ENCODE results near the gene TCF25.

TCF25 gene

DNA sequence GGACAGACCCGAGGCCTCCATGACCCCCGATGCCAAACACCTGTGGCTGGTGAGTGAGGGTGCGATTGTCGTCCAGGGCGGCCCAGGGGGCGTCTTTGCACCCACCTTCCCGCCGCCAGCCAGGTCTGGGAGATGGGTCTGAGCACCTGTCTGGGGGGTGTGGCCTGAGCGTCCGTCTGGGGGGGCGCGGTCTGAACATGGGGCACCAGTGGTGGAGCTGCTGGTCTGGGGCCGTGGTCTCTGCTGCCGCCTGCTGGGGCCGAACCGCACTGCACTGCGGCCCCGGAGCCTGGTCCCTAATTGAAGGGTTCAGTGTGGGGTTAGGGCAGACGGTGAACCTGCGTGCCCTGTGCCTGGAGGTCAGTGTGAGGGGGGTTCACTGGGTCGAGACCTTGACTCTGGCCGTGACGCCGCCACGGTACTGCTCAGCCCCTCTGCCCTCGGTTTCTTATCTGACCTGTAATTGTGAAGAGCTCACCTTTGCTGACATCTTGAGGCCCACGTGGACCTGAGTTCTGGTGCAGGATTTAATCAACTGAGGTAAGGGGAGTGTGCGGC lies 12.6 kb upstream of the TCF25 start:
- TF ChIP-seq, protein P1, sequence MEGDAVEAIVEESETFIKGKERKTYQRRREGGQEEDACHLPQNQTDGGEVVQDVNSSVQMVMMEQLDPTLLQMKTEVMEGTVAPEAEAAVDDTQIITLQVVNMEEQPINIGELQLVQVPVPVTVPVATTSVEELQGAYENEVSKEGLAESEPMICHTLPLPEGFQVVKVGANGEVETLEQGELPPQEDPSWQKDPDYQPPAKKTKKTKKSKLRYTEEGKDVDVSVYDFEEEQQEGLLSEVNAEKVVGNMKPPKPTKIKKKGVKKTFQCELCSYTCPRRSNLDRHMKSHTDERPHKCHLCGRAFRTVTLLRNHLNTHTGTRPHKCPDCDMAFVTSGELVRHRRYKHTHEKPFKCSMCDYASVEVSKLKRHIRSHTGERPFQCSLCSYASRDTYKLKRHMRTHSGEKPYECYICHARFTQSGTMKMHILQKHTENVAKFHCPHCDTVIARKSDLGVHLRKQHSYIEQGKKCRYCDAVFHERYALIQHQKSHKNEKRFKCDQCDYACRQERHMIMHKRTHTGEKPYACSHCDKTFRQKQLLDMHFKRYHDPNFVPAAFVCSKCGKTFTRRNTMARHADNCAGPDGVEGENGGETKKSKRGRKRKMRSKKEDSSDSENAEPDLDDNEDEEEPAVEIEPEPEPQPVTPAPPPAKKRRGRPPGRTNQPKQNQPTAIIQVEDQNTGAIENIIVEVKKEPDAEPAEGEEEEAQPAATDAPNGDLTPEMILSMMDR (IDR thresholded peaks at IDR 0.05; ENCODE audit: insufficient read depth, low read depth, low read length, missing control alignments): peak; percentile 100
- no peak overlapping the region for H3K4me3 ChIP-seq (ENCODE audit: low read depth, low read length)
- peak; percentile 82 for DNase-seq (ENCODE audit: low read depth)

DNA sequence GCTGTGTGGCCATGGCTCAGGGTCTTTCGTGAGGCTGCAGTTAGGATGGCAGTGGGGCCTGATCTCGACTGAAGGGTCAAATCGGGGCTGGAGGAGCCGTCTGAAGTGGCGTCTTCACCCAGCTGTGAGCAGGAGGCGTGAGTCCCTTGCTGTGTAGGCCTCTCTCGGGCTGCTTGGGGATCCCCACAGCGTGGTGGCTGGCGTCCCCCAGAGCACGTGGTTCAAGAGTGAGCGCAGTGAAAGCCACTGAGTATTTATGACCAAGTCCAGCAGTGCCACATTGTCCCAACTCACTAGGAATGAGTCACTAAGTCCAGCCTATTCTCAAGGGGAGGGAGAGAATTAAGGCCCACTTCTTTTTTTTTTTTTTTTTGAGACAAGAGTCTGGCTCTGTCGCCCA lies 11.7 kb upstream of the TCF25 start:
- TF ChIP-seq, protein P1 (IDR thresholded peaks at IDR 0.05; ENCODE audit: insufficient read depth, low read depth, low read length, missing control alignments): no peak
- peak; percentile 69 for DNase-seq (ENCODE audit: low read depth)
- H3K4me3 ChIP-seq (ENCODE audit: low read depth, low read length): no peak overlapping the region

DNA sequence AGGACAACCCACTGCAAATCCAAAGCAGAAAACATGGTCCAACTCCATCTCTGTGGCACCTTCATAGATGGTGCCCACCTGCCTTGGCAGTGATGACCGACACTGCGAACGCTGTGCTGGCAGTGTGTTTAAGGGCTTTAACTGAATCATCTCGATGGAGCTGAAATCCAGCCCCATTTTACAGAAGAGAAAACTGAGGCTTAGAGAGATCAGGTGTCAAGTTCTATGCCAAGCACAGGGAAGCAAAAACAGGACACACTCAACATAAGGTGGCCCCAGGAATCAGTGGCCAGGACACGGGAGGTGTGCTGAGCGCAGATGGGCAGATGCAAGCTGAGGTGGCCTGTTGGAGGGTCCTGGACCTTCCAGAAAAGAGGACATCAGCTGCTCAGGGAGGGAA lies 10.7 kb upstream of the TCF25 start:
- no peak for DNase-seq (ENCODE audit: low read depth)
- H3K4me3 ChIP-seq (ENCODE audit: low read depth, low read length): no peak overlapping the region
- TF ChIP-seq, protein P1 (IDR thresholded peaks at IDR 0.05; ENCODE audit: insufficient read depth, low read depth, low read length, missing control alignments): no peak

DNA sequence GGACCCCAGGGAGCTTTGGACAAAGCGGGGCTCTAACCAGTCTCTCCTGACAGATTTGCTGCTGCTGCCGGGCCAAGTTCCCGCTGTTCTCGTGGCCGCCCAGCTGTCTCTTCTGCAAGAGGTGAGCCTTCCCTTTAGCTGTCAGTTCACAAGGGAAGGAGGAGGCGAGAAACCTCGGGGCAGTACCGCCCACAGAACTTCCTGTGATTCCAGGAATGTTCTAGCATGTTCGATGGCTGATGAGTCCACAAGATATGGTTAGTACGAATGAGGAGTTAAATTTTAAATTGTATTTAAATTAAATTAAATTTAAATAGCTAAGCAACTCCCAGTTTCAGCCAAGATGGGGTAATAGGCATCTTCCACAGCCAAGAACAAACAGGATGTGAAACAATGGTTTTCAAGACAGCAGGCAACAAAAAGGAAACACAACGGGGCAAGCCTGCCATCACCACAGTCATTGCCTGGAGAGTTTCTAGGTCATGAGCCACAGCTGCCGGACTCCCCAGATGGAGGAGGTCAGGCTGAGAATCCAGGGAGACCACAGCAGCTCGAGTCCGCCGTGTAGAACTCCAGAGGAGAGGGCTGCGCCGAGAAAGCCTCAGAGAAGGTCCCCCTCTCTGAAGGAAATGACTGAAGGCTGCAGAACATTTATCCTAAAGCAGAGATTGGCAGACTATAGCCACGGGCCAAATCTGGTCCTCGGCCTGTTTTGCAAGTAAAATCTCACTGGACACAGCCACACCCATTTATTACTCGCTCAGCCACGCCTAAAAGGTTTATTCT lies 9.5 kb upstream of the TCF25 start:
- DNase-seq (ENCODE audit: low read depth): peak; percentile 86
- peak overlapping the region; percentile 25 for H3K4me3 ChIP-seq (ENCODE audit: low read depth, low read length)
- TF ChIP-seq, protein P1 (IDR thresholded peaks at IDR 0.05; ENCODE audit: insufficient read depth, low read depth, low read length, missing control alignments): no peak

DNA sequence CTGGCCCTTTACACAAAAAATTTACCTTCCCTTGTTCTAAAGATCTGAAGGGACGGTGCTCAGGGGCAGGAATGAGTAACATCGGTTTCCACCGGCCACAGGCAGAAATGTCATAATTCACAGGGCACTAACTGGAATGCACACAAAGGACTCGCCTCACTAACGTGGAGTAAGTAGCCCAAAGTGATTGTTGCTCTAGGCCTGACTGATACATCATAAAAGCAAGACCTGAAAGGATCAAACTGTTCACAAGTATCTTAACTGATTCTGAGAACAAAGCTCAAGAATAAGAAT lies 8.9 kb upstream of the TCF25 start:
- TF ChIP-seq, protein P1 (IDR thresholded peaks at IDR 0.05; ENCODE audit: insufficient read depth, low read depth, low read length, missing control alignments): no peak
- peak overlapping the region; percentile 25 for H3K4me3 ChIP-seq (ENCODE audit: low read depth, low read length)

DNA sequence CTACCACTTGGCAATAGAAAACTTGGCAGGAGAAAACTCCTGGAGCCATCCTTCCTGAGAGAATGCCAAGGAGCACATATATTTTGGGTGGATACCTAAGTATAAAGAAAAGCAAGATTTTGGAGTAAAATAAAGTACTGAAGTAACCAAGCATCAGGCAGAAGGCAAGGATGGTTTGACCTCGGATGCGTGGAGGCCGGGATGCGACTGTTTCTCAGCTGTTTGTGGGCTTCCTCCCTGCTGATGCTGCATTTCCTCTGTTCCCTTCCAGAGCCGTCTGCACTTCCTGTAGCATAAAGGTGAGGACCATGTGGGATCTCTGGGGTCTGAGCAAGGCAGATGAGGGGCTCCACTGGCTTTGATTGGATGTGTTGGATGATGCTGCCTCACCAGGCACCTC lies 5.5 kb upstream of the TCF25 start:
- no peak for DNase-seq (ENCODE audit: low read depth)
- TF ChIP-seq, protein P1 (IDR thresholded peaks at IDR 0.05; ENCODE audit: insufficient read depth, low read depth, low read length, missing control alignments): no peak
- no peak overlapping the region for H3K4me3 ChIP-seq (ENCODE audit: low read depth, low read length)

More for the DNA sequence above, 8.9 kb upstream of the TCF25 start:
- no peak for DNase-seq (ENCODE audit: low read depth)

DNA sequence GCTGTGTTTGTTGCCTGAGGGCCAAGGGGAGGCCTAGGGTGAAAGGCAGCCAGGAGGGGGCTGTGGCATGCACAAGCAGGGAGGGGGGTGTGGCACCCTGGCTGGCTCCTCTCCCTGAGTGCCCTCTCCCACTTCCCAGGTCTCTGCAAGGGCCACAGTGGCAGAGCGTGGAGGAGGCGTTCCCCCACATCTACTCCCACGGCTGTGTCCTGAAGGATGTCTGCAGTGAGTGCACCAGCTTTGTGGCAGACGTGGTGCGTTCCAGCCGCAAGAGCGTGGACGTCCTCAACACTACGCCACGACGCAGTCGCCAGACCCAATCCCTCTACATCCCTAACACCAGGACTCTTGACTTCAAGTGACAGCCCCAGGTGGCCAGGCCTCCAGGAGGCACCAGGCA lies 3.5 kb upstream of the TCF25 start:
- no peak for DNase-seq (ENCODE audit: low read depth)
- TF ChIP-seq, protein P1 (IDR thresholded peaks at IDR 0.05; ENCODE audit: insufficient read depth, low read depth, low read length, missing control alignments): no peak
- H3K4me3 ChIP-seq (ENCODE audit: low read depth, low read length): no peak overlapping the region
